ENCODE measurements around the gene LFNG. TPM values are rescaled to one million over a fixed set of nuclear protein-coding genes. Genes with fewer than 3 reads are reported as not detected.

LFNG gene, protein sequence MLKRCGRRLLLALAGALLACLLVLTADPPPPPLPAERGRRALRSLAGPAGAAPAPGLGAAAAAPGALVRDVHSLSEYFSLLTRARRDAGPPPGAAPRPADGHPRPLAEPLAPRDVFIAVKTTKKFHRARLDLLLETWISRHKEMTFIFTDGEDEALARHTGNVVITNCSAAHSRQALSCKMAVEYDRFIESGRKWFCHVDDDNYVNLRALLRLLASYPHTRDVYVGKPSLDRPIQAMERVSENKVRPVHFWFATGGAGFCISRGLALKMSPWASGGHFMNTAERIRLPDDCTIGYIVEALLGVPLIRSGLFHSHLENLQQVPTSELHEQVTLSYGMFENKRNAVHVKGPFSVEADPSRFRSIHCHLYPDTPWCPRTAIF
- total RNA-seq: 10 to 100 TPM; 33.3 to 47.4 (median 42.3) TPM
- polyA plus RNA-seq: 10 to 100 TPM; 21.2 to 22.4 (median 21.6) TPM
- long read RNA-seq, donor 1, transcript LFNG-201 (8 exons, 2,377 nt): major isoform, 10 of 11 reads
- long read RNA-seq, donor 1, partial matches to known transcripts: 0 of 11 reads
- long read RNA-seq, donor 1, other reads (novel, unspliced or antisense): 0 of 11 reads
- long read RNA-seq, donor 2, transcript LFNG-201 (8 exons, 2,377 nt): major isoform, 18 of 37 reads
- long read RNA-seq, donor 2, partial matches to known transcripts: 19 of 37 reads
- long read RNA-seq, donor 2, other reads (novel, unspliced or antisense): 0 of 37 reads

DNA sequence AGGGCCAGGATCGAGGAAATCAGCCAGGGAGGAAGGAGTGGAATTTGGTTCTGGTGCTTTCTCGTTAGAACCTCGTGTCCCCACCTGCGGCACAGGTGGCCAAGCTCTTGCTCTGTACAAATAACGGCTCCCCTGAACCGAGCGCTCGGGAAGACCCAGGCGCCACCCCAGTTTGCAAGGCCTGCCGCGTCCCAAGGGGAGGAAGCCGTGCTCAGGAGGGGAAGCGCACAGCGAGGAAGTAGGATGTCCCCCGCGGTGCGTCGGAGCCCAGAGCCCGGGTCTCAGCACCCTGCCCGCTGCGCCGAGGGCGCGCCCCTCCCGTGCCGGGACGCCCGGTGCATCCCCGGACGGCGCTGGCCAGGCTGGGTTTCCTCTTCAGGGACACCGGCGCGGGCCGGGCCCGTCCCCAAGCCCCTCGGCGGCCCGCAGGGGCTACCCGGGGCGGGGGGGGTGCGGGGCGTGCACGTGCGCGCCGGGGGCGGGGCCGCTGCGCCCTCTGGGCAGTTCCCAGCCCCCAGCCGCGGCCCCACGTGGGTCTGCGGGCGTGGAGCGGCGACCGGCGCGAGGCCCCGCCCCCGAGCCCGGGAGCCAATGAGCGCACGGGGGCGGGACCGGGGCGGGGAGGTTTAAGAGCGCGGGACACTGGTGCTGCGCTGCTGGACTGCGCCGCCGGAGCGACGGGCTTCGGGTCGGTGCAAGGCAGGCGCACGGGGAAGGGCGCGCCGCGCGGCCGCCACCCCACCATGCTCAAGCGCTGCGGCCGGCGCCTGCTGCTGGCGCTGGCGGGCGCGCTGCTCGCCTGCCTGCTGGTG is at the start of gene LFNG:
Gene LFNG (plus strand): TSS at position 656 of the 812 bp plus-strand sequence. CDS start 88 bp downstream, at position 744.
- Histone ChIP-seq H3K4me3 (peak within 1 kb of the TSS; percentile 59 to 89 (median 67)), H3K27ac (peak within 1 kb of the TSS; percentile 48 to 96 (median 76)), H3K36me3 (peaks cover 0 to 2% (median 0%) of the 10 kb centered on the region in 6 donors), H3K27me3 (replicated peaks in 1 of 7) (peaks cover 0 to 32% (median 0%) of the 10 kb centered on the region in 7 donors), H3K9me3 (no peaks in the 10 kb centered on the region), H3K4me1 (peaks cover 46 to 87% (median 66%) of the 10 kb centered on the region in 6 donors)
- peak; percentile 95 for DNase-seq
- 0 to 1% (median 0%) methylated on average over 13 to 95 of the region's 95 CpGs for WGBS, 5 donors
- peak; percentile 97 to 99 (median 98) for TF ChIP-seq POLR2AphosphoS5 (IDR thresholded peaks at IDR 0.05)
- TF ChIP-seq, protein P1, sequence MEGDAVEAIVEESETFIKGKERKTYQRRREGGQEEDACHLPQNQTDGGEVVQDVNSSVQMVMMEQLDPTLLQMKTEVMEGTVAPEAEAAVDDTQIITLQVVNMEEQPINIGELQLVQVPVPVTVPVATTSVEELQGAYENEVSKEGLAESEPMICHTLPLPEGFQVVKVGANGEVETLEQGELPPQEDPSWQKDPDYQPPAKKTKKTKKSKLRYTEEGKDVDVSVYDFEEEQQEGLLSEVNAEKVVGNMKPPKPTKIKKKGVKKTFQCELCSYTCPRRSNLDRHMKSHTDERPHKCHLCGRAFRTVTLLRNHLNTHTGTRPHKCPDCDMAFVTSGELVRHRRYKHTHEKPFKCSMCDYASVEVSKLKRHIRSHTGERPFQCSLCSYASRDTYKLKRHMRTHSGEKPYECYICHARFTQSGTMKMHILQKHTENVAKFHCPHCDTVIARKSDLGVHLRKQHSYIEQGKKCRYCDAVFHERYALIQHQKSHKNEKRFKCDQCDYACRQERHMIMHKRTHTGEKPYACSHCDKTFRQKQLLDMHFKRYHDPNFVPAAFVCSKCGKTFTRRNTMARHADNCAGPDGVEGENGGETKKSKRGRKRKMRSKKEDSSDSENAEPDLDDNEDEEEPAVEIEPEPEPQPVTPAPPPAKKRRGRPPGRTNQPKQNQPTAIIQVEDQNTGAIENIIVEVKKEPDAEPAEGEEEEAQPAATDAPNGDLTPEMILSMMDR (IDR thresholded peaks at IDR 0.05 in 8 of 11, conservative IDR thresholded peaks at IDR 0.05 in 3 of 11): peak in 1 of 11 experiments; percentile 15
- peak; percentile 51 to 89 (median 64) for TF ChIP-seq POLR2A (IDR thresholded peaks at IDR 0.05)
- intact Hi-C loops (cut with DNase I; ENCODE audit: low total_unique reads): no loop called here

DNA sequence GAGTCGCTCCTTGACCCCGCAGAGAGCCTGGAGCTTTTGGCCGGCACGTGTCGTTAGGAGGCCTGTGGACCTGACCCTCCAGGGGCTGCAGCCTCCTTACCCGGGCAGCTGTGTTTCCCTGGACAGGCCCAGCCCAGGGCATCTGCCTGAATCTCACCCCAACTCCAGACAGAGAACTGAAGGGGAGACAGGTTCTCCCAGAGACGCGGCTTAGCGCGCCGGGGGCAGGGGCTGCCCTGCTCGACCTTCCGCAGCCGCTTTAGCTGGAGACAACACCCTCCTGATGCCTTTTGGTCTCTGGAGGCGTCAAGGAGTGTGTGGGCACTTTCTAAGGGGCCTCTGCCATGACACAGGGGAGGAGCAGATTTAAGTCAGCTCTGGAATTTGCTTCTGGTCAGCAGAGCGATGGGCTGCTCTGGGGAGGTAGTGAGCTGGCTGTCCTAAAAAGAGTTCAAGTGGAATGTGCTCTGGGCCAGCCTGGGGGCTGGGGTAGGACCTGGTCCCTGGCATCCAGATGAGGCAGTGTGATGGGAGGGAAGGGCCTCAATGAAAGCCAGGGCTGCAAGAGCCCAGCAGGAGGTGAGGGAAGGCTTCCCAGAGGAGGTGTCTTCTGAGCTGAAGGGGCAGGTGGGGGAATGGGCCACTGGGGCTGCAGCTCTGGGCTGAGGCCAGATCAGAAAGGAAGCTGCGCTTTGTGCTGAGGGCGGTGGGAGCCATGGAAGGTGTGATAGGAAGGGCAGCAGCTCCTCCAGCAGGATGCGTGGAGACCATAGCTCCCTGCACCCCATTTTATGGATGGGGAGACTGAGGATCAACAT is 49.2 kb upstream of the LFNG start:
- Histone ChIP-seq H3K4me1 (peaks cover 0 to 31% (median 11%) of the 10 kb centered on the region in 6 donors), H3K27ac (no peak overlapping the region), H3K4me3 (no peak overlapping the region), H3K9me3 (no peaks in the 10 kb centered on the region), H3K27me3 (replicated peaks in 1 of 7) (peaks cover 0 to 41% (median 0%) of the 10 kb centered on the region in 7 donors), H3K36me3 (no peaks in the 10 kb centered on the region)
- 85 to 91% (median 86%) methylated on average over 12 to 19 of the region's 19 CpGs for WGBS, 5 donors
- DNase-seq: no peak
- TF ChIP-seq POLR2A (IDR thresholded peaks at IDR 0.05): no peak
- TF ChIP-seq POLR2AphosphoS5 (IDR thresholded peaks at IDR 0.05): no peak
- TF ChIP-seq, protein P1 (IDR thresholded peaks at IDR 0.05 in 8 of 11, conservative IDR thresholded peaks at IDR 0.05 in 3 of 11): no peak
- intact Hi-C loops (cut with DNase I; ENCODE audit: low total_unique reads): loop anchor here (10.0 kb wide), 2 partner anchors 104 to 214 kb away; partner anchors contain the start of gene AMZ1

DNA sequence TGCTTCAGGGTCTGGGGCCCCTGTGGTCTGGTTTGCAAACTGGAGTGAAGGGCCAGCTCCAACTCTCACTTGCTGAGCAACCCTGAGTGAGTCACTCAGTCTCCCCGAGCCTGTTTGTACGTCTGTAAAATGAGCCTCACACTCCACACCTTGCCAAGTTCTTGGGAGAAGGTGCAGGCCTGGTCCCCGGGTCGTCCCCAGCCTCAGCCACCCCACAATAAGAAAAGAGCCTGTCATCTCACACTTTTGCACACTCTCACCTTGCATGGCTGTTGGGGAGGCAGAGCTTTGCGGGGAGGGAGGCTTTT is 48.6 kb upstream of the LFNG start:
- intact Hi-C loops (cut with DNase I; ENCODE audit: low total_unique reads): loop anchor here (10.0 kb wide), 2 partner anchors 104 to 214 kb away; partner anchors contain the start of gene AMZ1
- Histone ChIP-seq H3K27ac (no peak overlapping the region), H3K4me1 (peaks cover 0 to 31% (median 11%) of the 10 kb centered on the region in 6 donors), H3K36me3 (no peaks in the 10 kb centered on the region), H3K27me3 (replicated peaks in 1 of 7) (peaks cover 0 to 46% (median 0%) of the 10 kb centered on the region in 7 donors), H3K4me3 (no peak overlapping the region), H3K9me3 (no peaks in the 10 kb centered on the region)
- 59 to 73% (median 61%) methylated on average over 4 to 5 of the region's 5 CpGs for WGBS, 5 donors
- DNase-seq: no peak
- TF ChIP-seq POLR2AphosphoS5 (IDR thresholded peaks at IDR 0.05) (no peak), POLR2A (IDR thresholded peaks at IDR 0.05) (no peak)
- TF ChIP-seq, protein P1 (IDR thresholded peaks at IDR 0.05 in 8 of 11, conservative IDR thresholded peaks at IDR 0.05 in 3 of 11): no peak

All from spleen (tissue), 13 donors.